NCI-H146 treated with DMSO at 0.1 percent for 48 hours (cell line): ENCODE results near the gene LAMB3.

Experiments
- DNase-seq: peaks from one replicate; lab custom pipeline; 2025; ENCODE audit not compliant: unreplicated experiment; lab: John Stamatoyannopoulos, UW

LAMB3 gene

DNA sequence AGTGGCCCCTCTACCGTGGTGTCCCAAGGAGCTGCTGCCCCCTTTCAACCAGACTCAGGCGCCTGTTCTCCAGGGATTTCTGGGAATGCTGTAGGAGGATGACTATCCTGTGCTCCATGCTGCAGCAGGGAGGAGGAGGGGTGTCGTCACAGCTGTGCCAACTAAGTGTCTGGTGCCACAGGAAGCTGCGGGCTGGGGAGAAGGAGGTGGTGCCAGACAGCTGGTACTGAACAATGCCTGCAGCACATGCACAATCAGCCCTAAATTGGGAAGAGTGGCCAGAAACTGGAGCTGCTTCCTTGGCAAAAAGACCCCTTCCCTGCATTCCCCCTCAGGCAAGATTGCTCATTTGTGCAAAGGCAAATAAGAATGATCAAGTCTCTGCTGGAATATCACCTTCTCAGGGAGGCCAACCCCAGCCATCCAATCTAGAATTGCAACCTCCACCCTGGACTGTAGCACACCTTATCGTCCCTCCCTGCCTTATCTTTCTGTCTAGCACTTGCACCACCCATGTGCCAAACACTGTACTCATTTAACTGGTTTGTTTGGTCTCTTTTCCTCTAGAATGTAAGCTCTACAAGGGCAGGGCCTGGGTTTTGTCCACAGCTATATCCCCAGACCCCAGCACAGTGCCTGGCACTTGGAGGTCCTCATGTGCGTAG is 33.3 kb downstream of the LAMB3 start:
- no peak for DNase-seq

DNA sequence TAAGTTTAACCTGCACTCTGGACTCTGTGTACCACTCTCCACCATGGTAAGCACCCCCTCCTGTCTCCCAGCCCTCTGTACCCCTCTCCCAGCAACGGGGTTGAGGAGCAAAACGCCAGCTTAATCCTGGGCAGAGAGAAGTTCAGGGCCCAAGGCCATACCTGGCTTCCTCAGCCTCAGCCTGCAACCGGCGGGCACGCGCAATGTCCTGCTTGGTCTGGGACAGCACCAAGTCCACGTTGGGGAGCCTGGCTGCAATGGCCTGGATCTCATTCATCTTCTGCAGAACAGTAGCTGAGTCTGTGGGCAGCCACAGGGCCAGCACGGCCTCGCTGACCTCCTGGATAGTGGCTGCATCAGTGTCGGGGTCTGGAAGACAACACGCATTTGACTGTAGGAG is 33.9 kb downstream of the LAMB3 start:
- no peak for DNase-seq

DNA sequence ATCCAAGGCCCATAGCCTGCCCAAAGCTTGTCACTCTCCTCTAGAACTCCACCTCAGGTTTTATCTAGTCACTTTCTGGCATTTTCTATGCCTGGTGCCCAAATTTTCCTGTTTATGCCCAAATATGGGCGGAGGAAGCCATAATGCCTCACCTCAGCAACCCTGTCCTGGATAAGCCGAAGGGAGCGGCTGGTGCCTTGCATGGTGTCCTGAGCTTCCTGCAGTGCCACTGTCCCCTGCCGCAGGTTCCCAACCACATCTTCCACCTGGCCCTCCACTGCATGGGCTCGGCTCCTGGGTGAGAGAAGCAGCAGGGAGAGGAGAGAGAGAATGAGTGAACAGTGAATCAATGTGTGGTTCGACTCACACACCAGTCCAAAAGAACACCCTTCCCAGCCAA is 34.5 kb downstream of the LAMB3 start:
- DNase-seq = no peak

DNA sequence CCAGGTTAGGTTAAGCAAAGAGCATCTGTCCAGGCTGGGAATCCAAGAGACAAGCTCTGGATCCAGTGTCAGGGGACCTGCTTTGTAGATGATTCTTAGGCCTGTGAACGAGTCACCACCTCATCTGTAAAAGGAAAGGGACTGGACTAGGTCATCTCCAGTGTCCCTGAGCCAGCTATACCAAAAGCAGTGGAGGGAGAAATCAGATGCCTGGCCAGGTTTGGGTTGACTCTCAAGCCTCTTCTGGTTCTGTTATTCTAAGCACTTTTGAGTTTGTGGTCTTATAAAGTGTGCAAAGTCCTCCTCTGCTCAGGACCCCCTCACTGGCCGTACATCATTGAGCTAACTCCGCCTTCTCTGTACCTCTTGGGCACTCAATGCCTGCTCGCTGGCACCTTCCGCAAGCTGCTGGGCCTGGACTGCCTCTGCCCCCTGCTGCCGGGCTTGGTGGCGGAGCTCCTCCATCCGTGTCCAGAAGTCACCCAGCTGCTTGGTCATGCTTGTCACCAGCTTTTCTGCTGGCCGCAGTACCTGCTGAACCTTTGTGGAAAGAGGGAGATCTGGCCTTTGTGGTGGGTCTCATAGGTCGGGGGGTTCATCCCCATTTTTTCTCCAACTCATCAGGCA is 35.1 kb downstream of the LAMB3 start:
- no peak for DNase-seq

DNA sequence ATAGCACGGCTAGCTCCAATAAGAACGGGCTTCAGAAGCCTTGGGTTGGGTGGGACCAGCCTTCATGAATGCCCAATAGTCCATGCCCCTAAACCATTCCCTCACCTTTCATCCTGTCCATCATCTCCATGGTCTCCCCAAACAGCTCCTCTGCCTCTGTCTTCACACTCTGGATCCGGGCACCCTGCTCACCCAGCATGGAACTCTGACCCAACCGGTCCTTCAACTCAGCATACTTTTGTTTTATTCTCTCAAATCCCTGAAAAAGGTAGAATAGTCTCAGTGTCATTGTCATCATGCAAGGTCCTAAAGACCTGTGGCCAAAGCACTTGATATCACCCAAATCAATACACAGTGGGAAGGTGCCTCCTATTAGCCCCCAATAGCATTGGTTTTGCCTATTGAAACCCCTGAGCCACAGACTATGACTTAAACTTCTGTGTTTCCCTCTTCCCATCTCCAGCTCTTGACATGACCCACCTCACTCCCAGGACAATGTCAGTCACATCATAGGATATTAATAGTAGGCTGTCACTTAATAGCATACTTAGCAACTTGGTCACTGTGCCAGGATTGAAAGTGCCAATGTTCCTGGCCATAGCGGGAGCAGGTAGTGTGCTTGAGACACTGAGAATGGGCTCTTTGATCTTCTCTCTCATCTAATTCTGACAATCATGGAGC is 35.7 kb downstream of the LAMB3 start:
- no peak for DNase-seq

DNA sequence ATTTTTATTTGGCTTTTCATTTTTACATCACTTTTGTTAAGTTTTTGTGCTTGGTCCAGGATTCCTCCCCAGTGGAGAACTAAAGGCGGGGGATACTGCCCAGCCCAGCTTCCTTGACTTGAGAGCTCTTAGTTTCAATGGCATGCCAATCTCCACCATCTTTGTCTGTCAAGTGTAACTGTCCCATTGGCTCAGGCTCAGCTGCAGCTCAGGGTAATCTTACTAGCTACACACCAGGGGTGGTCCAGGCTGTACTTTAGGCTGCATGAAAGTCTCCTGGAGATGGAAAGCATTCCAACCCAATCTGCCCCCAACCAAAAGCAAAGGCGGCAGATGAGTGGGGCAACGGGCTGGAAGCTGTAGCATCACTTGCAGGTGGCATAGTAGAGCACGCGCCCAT is 37.3 kb downstream of the LAMB3 start:
- DNase-seq = no peak

DNA sequence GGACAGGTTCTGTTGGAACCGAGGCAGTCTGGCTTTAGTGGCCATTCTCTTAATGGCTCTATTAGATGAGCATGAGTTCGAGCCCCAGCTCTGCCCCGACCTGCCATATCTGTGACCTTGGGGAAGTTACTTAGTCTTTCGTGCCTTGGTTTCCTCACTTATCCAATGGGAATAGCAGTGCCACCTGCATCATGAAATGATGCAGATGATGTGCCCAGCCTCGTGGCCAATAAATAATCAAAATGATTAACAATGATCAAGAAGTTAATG is 38.1 kb downstream of the LAMB3 start:
- no peak for DNase-seq

DNA sequence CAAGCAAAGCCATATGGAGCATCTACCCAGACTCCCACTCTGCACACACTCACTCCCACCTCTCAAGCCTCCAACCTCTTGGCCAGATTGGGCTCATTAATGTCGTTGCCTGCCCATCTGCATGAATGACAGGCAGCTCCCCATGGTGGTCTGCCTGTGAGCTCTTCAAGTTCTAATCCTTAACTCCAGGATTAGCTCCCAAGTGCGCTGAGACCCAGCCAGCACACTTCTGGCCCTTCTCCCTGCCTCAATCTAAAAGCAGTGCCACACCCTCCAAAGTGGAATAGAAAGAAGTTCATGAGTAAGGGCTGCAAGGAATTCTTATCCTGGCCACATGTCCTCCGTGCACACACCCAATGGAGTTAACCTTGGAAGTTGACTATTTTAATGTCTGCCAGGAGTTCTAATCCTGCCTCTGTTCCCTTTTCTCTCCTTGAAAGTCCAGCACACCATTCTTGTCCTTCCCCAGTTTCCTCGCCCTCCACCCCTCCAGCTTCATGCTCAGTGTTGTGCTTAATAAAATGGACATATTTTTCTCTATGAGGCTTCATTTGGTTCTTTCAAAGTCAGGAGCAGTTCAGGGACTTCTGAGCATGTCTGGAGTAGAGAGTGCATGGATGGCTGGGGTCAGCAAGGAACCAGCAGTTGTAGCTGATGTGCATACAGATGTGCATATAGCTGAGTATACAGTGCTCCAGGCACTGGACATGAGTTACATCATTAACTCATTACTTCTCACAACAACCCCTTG is 38.6 kb downstream of the LAMB3 start:
- no peak for DNase-seq

DNA sequence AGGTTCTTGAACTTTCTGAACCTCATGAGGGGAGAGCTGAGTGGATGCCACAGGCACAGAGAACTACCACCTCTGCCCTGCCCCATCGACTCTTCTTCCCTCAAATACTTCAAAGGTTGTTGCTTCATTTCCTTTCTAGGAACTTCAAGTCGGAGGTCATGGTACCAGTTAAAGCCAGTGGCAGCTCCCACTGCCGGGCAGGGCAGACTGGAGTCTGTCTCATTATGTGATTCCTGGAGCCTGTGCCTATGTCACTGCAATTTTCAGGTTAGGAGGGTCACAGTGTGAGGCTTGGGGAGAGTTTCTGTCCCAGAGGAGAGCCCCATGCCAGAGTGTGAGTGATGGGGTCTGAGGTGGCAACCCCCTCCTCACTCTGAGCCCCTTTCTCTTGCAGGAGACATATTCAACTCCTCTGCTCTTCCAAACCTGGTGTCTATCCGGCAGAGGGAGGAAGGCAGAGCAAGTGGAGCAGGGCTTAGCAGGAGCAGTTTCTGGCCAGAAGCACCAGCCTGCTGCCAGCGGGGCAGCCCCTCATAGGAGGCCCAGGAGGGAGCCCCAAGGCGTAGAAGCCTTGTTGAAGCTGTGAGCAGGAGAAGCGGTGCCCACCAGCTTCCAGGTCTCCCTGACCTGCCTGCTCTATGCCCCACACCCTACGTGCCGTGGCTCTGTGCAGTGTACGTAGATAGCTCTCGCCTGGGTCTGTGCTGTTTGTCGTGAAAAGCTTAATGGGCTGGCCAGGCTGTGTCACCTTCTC is 39.4 kb downstream of the LAMB3 start:
- DNase-seq = no peak

DNA sequence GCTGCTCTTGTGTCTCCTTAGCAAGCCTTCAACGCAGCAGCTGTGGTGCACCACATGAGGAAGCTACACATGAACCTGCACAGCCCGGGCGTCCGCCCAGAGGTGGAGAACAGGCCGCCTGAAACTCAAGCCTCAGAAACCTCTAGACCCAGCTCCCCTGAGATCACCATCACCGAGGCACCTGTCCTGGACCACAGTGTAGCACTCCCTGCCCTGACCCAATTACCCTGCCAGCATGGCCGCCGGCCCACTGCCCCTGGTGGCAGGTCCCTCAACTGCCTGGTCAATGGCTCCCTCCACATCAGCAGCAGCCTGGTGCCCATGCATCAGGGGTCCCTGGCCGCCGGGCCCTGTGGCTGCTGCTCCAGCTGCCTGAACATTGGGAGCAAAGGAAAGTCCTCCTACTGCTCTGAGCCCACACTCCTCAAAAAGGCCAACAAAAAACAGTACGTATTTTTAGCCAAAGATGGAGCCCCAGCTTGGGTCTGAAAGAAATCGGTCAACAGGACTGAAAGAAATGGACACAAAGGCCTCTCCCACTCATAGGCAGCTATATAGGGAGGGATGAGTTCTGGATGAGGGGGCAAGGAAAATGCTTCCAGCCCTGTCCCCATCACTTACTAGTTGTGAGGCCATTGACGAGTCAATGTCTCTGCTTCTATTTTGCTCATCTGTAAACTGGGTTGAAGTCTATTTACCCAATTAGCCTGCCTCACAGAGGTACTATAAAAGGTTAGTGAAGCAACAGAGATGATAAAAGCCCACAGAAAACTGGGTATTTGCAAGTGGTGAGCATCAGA is 40.3 kb downstream of the LAMB3 start:
- DNase-seq = no peak

DNA sequence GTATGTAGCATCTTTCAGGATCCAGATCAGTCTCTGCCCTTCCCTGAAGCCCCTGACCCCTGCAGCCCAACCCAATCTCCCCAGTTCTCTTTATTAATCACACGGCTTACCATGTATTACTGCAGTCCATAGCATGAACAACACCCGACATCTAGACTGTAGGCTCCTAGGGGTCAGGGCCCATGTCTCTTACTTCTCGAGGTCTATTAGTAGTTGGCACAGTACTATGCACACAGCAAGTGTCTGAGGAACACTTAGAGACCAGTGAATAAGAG is 41.7 kb downstream of the LAMB3 start:
- DNase-seq = no peak

DNA sequence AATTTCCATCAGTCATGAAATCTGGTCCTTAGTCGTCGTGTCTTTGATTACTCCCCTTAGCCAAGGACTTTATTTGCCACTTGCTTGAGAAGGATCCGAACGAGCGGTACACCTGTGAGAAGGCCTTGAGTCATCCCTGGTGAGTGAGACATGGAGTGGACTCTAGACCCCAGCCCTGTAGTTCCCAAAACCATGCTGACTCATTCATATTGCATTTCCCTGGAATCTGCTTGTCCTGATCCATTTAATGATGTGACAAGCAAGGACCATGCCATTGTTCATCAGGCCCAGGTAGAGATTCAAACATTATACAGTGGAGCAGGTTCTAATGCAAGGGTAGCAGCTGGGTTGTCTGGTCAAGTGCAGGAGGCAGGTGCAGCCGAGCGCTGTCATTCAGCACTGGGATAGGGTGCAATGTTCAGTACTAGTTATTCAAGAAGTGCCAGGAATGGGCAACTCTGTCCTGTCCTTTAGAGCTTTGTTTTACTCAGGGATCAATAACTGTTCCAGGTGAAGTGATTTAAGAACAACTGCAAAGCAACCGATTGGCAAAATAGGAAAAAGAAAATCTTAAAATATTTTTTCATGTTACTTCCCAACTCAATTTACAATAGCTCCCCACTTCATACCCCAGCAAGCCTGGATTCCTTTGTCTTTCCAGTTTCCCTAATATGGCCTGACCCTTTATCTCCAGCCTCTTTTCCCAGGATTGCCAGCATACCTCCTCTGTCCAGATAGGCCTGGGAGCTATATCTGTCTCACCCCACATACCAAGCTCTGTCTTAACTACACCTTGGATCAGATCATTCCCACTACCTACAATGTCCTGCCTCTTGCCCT is 42.2 kb downstream of the LAMB3 start:
- no peak for DNase-seq

DNA sequence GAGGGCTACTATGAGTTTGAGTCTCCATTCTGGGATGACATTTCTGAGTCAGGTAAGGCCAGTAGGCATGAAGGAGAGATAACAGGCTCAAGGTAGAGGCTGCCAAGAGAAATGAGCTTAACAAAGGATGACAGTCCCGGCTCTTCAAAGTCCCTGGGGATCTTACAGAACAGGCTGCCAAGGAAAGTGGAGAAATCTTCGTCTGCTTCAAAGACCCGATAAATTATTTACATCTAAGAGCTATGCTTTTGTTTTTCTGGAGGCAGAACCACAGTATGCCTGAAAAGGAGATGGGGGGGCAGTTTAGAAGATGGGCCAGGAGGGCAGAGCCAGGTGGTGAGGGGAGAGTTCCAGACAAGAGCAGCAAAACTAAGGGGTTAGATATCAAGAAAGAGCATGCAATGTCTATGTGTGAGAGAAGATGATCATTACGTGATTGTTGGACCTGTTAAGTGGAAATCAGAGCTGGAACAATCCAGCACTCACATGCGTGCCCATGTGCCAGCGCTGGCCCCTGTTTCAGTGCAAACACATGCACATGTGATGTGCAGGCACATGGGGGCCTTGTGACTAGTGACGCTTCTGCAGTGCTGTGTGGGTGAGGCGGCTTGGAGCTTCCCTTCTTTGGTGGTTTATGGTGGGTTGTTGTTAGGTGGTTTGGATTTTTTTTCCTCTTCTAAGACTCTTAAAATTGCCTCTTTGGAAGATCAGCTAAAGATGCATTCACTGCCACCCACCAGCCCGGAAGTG is 43.0 kb downstream of the LAMB3 start:
- DNase-seq = no peak

DNA sequence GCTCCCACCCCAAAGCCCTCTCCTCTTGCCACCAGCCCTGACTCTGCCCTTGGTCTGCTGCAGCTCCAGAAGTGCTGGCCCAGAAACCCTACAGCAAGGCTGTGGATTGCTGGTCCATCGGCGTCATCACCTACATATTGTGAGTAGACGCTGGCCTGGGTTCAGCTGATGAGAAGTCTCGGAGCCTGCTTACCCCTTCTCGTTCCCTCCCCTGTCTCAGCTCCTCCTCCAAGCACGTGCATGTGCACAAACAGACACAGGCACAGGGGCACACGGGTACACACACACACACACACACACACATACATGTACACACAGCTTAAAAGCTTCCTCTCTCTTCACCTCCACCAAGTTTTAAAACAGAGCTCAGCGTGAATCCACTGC is 44.4 kb downstream of the LAMB3 start:
- DNase-seq = no peak

DNA sequence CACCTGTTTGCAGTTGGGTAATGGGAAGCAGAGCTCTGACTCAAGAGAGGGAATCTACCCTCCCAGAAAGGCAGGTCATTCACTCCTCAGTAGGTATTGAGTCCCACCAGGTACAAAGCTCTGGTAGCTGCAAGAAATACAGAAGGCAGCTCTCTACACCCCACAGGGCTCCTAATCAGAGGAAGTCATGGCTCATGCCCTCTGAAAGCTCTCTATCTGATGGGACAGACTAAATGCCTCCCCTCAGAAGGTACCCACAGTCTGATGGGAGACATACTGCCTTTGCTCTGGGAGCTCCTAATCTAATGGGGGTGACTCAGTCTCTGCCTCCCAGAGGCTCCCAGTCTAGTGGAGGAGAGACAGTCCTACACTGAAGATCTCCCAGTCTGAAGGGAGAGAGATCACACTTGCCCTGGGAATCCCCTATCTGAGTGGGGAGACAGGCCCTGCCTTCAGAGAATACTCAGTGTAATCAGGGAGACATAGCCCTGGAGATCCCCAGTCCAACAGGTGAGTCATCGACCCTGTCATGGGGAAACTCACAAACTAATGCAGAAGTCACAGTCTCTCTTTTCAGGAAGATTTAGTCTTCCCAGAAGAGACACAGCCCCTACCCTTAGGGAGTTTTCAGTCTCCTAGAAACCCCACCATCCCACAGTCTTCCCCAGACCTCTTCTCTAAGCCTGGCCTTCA is 45.0 kb downstream of the LAMB3 start:
- no peak for DNase-seq

DNA sequence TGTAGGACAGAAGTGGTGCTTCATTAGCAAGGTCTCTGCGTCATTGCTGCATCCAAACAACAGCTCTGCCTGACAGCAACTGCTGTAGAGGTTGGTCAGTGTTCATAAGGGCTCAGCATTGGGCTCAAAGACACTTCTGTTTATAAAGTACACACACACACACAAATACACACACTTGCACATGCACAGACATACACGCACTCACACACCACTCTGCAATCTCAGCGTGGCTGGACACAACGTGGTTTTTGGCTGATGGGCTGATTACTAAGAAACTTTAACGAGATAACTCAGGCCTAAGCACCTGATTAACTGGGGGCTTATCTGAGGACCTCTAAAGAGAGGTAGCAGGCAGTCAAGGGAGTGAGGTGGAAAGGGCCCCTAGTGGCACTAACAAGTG is 48.3 kb downstream of the LAMB3 start:
- DNase-seq = no peak

DNA sequence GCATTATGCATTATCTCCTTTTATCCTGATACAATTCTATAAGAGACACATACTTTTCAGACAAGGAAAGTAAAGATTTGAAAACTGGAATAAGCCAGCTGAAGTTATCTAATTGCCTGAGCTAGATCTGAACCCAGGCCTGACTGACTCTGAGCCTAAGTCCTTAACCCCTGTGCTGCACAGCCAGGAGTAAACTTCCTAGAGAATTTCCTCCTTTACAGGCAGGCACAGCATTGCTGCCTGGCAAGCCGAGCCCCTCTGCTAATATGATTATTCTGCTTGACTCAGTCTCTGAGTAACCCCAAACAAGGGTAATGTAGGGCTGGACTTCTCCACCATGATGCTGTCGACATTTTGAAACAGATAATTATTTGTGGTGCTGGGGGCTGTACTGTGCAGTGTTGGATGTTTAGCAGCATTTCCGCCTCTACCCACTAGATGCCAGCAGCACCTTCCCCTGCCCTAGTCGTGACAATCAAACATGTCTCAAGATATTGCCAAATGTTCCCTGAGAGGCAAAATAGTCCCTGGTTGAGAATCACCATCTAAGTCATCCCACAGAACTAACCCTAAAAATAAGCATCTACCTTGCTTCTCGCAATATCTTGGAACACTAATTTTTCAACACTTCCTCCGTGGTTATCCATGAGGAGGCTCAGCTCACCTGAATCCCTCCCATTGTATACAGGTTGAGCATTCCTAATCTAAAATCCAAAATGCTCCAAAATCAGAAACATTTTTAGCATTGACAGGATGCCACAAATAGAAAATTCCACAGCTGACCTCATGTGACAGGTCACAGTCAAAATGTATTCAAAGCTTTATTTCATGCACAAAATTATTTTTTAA is 50.2 kb downstream of the LAMB3 start:
- no peak for DNase-seq

DNA sequence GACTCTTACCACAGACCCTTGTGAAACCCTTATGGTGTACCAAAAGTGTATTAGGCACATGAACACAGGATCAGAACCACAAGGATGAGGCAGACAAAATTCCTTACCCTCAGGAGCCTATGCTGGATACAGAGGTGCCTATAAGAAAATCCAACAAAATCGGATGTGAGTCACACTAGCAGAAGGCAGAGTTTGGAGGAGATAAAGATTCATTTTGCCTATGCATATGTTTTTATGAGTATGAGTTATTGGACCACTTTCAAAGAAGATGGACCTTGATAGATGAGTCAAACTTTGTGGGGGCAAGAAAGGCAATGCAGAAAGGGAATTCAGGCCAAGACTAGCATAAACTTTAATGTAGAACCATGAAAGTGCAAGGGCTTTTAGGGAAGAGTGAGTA is 51.7 kb downstream of the LAMB3 start:
- no peak for DNase-seq
